GM12873 (cell line): ENCODE measurements around the gene SACS.

Experiments
- TF ChIP-seq, protein P1 (sequence below): IDR thresholded peaks from 2 replicates; pipeline ENCODE4 v1.5.1; 2012; ENCODE audit warnings: low read depth, mild to moderate bottlenecking, moderate library complexity, low read length, control low read depth; ENCODE audit not compliant: insufficient read depth; ENCODE audit errors: missing control alignments

Gene SACS

DNA sequence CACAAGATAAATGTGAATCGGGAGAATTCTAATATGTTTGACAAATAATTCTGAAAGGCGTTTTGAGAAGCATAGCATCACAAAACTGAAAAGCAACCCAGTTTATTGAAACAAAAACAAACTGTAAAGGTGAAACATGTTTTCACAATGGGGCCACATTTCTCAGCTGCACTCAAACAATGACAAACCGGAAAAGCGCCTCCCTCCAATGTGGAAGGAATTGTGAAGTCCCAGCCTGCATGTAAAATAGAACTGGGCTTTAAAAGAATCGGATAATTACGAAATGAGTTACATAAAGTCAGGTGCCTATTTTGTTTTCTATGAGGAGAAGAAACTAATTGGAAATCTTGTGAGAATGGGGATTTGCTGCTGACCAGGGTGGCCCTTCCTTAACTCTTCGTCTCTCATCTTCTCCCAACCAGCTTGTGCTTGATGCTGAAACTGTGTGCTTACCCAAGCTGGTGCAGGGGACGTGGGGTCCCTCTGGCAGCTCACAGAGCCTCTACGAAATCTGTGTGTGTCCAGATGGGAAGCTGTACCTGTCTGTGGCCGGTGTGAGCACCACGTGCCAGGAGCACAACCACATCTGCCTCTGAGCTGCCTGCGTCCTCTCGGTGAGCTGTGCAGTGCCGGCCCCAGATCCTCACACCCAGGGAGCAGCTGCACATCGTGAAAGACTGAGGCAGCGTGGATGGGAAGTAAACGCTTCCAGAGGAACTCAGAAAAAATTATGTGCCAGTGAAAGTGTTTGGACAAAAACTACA, 109.4 kb downstream of the SACS start:
- TF ChIP-seq, protein P1, sequence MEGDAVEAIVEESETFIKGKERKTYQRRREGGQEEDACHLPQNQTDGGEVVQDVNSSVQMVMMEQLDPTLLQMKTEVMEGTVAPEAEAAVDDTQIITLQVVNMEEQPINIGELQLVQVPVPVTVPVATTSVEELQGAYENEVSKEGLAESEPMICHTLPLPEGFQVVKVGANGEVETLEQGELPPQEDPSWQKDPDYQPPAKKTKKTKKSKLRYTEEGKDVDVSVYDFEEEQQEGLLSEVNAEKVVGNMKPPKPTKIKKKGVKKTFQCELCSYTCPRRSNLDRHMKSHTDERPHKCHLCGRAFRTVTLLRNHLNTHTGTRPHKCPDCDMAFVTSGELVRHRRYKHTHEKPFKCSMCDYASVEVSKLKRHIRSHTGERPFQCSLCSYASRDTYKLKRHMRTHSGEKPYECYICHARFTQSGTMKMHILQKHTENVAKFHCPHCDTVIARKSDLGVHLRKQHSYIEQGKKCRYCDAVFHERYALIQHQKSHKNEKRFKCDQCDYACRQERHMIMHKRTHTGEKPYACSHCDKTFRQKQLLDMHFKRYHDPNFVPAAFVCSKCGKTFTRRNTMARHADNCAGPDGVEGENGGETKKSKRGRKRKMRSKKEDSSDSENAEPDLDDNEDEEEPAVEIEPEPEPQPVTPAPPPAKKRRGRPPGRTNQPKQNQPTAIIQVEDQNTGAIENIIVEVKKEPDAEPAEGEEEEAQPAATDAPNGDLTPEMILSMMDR: no peak

DNA sequence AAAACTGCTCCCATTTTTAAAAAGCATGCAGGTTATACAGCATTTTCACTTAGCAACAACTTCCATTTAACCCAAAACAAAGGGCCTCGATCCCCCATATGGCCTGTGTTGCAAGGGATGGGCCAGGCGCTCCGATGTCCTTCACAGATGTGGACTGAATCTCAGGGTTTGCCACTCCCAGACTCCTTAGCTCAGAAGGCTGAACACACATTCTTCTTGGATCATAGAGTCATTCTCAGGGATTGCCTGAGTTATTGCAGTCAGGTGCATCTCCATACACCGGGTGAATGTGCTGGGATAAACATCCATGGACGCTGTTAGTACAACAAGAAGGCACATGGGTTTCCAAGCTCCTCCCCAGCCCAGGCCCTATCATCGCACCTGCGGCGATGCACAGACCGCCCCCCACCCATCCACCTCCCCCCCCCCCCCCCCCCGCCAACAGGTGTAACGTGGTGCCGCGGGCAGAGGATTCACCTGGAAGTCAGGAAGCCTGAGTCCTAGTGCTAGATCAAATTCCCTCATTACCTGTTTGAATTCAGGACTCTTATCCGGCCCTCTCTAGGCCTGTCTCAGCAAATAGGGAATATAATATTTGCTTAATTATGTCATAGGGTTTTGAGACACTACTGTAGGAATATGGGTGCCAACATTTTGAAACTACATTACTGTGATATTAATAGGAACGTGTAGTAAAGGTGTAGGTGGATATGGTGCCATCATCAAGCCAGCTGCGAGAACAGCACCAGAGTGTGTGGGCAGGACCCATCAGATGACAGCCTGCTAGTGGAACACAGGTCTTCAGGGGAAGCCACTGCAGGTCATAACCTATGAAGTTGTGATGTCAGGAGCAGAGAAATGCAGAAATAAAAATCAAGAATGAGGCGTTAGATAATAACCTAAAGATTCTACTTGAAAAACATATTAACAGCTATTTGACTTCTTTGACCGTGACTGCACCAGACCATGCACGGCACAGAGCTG, 110.9 kb downstream of the SACS start:
- TF ChIP-seq, protein P1: no peak

DNA sequence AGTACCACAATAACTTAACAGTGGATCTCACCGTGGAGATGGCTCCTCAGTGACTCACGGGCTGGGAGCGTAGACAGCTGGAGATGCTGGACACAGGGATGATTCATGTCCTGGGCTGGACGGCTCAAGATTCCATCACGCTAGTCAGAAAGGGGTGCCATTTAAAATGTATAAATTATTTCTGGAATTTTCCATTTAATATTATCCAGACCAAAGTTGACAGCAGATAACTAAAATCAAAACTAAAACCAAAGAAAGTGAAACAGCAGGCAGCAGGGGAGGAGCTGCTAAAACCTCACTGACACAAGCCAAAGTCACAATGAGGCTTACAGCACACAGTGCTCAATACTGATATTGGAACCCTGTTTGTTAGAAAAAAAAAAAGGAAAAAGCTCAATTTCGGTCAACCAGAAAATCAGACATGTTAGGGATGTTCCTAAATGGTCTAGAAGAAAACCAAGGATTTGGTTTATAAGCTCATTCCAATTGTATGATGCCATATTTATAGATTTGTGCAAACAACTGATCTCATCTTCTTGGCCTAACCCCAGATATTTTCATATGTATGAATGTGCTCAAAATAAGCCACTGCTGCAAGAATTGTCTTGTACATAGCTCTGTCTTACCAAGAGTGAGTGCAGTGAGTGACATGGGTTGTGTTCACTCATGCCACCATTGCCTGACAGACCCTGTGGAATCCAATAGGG, 111.8 kb downstream of the SACS start:
- TF ChIP-seq, protein P1: no peak

DNA sequence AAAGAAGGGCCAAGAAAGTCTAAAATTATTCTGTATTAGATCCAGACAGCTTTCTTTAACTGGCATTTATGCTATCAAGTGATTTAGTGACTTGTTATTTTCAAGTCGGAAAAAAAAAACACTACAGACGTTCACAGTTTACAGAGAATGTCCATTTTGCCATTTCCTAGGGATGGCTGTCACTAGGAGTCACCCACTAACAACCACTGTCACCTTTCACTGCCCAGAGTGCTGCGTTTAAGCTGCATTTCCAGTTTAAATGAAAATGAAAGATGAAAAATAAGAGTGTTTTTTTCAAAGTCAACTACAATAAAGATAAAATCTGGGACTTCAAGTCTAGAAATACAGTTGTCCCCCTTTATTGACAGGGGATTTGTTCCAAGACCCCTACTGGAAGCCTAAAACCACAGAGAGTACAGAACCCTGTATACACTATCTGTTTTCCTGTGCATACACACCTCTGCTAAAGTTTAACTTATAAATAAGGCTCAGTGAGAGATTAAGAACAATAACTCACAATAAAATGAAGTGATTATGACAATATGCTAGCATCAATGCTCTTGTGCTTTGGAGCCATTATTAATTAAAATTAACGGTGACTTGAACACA, 112.5 kb downstream of the SACS start:
- TF ChIP-seq, protein P1: no peak

DNA sequence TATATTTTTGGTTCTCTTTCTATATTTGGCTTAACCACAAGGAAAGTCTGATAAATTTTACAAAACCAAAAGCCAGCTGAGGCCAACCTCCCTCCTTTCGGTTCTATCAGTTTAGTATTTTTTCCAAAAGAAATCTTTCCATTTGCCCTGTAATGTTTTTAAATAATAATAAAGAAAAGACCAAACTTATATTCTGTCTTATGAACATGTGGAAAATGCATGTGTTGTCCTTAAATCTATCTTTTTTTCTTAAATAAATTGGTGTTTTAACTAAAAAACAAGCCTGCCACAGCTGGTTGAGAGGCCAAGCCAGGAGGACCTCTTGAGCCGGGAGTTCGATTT, 113.6 kb downstream of the SACS start:
- TF ChIP-seq, protein P1: no peak

DNA sequence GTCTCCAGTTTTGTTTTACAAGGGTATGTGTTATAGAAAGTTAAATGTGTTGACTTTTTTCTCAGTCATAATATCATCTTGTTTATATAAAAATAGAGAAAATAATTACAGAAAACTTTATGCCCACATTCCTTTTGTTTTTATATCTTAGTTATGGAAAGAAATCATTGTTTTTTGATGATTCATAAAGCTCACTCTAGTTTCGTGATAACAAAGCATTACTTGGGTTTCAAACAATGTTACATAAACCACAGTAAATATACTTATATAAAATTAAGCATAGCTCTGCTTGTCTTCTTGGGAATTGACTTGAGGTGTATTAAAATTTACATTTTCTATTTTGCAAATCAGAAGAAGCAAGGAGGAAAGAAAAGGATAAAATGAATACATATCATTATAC, 140.9 kb downstream of the SACS start:
- TF ChIP-seq, protein P1: no peak
